Psoas muscle (tissue), 8 donors: ENCODE results near the gene SEZ6L. TPM values are rescaled to one million over a fixed set of nuclear protein-coding genes. Genes with fewer than 3 reads are reported as not detected.

Experiments
- ATAC-seq, 4 donors: fragments of 200-7000 bp; cut with Tn5 transposase; one replicate each; pipeline ENCODE4 v1.9.1; 2020; ENCODE audit warnings: moderate library complexity in 3 of 4, mild to moderate bottlenecking in 2 of 4
- DNase-seq, 2 donors: peaks; one replicate each; pipeline ENCODE4 v3.0.0-alpha.2; 2020
- H3K27ac ChIP-seq: fragments of 200-600 bp; one replicate; pipeline ENCODE4 v1.8.0; 2022
- H3K27me3 ChIP-seq, 3 donors: fragments of 200-600 bp in 1 of 3; one replicate each; pipeline versions ENCODE4 v1.6.1 to v1.8.0; 2013 to 2022; ENCODE audit warnings: low read length in 2 of 3, mild to moderate bottlenecking in 2 of 3, moderate library complexity in 1 of 3; ENCODE audit not compliant: insufficient read depth in 3 of 3
- H3K36me3 ChIP-seq, 2 donors: fragments of 200-600 bp in 1 of 2; one replicate each; pipeline versions ENCODE4 v1.6.1 to v1.8.0; 2013 to 2022; ENCODE audit warnings: low read depth in 1 of 2, mild to moderate bottlenecking in 1 of 2, moderate library complexity in 1 of 2; ENCODE audit not compliant: insufficient read depth in 1 of 2
- H3K4me1 ChIP-seq: fragments of 200-600 bp; one replicate; pipeline ENCODE4 v1.8.0; 2022
- H3K4me3 ChIP-seq: fragments of 200-600 bp; one replicate; pipeline ENCODE4 v1.8.0; 2022; ENCODE audit warnings: mild to moderate bottlenecking
- H3K9me3 ChIP-seq: fragments of 200-600 bp; one replicate; pipeline ENCODE4 v1.8.0; 2022
- CTCF ChIP-seq: fragments of 200-600 bp; IDR thresholded peaks from one replicate; pipeline ENCODE4 v1.8.0; 2022; ENCODE audit warnings: antibody characterized with exemption
- WGBS, 3 donors: extraction: QIAGEN DNeasy Blood & Tissue Kit; methylation state at CpG; one replicate each; pipeline versions ENCODE4 v1.1.6 to v1.1.7; 2013; 5-methylcytosine and 5-hydroxymethylcytosine counted together
- intact Hi-C, 2 donors: fragments of 100-400 bp; cut with DNase I; formaldehyde crosslinking; loops; one replicate each; pipeline versions ENCODE4 v1.11.0 to v1.14.2; 2022
- polyA plus RNA-seq, 3 donors: library from polyadenylated mRNA; stranded (reverse); fragments of 200-250 nt; gene quantifications; one replicate each; pipeline ENCODE4 v1.2.3, GENCODE V29; 2013
- total RNA-seq, 4 donors: library from RNA; stranded (reverse); fragmentation: NEBNext Ultra II Directional in 2 of 4; extraction: Animal tissue kit (Norgen Biotek cat#: 25700) in 2 of 4; gene quantifications; one replicate each; pipeline versions ENCODE4 v1.2.1 to v1.2.4, GENCODE V29; 2021 to 2023
- donor health status: healthy with polysubstance abuse.
- donor health status: DM: no; HTN: no; CAD: no; lungs with moderate emphysema.
- donor health status: Bipolar disorder and iron deficiency.
- donor health status: healthy.
- donor health status: DM: yes; HTN: yes; CAD: no.
- donor health status: DM: no; HTN: no; CAD: no.
- donor health status: DM: no; HTN: no; CAD: no.
- donor health status: DM: yes; HTN: yes; CAD: no.

The SEZ6L gene
- total and polyA plus RNA-seq, 7 donors: 0.04 to 0.06 TPM; not detected in 5

- Histone ChIP-seq H3K4me1 (peaks cover 8% of the 10 kb centered on the region), H3K4me3 (no peak overlapping the region), H3K27ac (peak overlapping the region; percentile 65), H3K9me3 (no peaks in the 10 kb centered on the region), H3K36me3 (no peaks in the 10 kb centered on the region), H3K27me3 (no peaks in the 10 kb centered on the region)
- 29 to 49% (median 30%) methylated on average over 3 of the region's 3 CpGs for WGBS, 3 donors
- no peak for TF ChIP-seq CTCF
- DNase-seq (no peak), ATAC-seq (peak; percentile 49 to 92 (median 77))
- intact Hi-C loops: loop anchor here in 1 of 2 donors (5.0 kb wide), 1 partner anchor 100 kb away; no protein-coding TSS in a partner anchor
Observed at GRCh38 chr22:26362471-26362870, 193.2 kb downstream of the SEZ6L start.

GRCh38 chr22:26364066-26365015, 195.1 kb downstream of the SEZ6L start:
- ATAC-seq: peak; percentile 71 to 83 (median 78)

GRCh38 chr22:26367402-26368245, 198.4 kb downstream of the SEZ6L start:
- Histone ChIP-seq H3K27me3 (peaks cover 0 to 19% (median 4%) of the 10 kb centered on the region in 3 donors), H3K9me3 (no peaks in the 10 kb centered on the region), H3K27ac (no peak overlapping the region), H3K4me1 (no peaks in the 10 kb centered on the region), H3K4me3 (no peak overlapping the region), H3K36me3 (no peaks in the 10 kb centered on the region)
- ATAC-seq (peak in 2 of 4 donors; percentile 41 to 49), DNase-seq (no peak)
- 44% methylated on average over 19 of the region's 19 CpGs for WGBS, 3 donors
- intact Hi-C loops: no loop called here
- peak; percentile 62 for TF ChIP-seq CTCF

More at GRCh38 chr22:26364066-26365015, 195.1 kb downstream of the SEZ6L start:
- Histone ChIP-seq H3K27me3 (peaks cover 0 to 4% (median 0%) of the 10 kb centered on the region in 3 donors), H3K4me3 (no peak overlapping the region), H3K9me3 (no peaks in the 10 kb centered on the region), H3K27ac (no peak overlapping the region), H3K36me3 (no peaks in the 10 kb centered on the region), H3K4me1 (peaks cover 8% of the 10 kb centered on the region)
- 36 to 42% (median 38%) methylated on average over 11 to 12 of the region's 12 CpGs for WGBS, 3 donors
- peak; percentile 26 to 62 for DNase-seq
- TF ChIP-seq CTCF: peak; percentile 69
- intact Hi-C loops: loop anchor here (2.0 to 5.0 kb wide), 2 partner anchors 96 to 98 kb away; no protein-coding TSS in a partner anchor

- intact Hi-C loops: no loop called here
- H3K9me3 ChIP-seq: no peaks in the 10 kb centered on the region
- WGBS, 3 donors: 90 to 95% (median 91%) methylated on average over 4 of the region's 4 CpGs
- H3K27ac ChIP-seq: no peak overlapping the region
- no peaks in the 10 kb centered on the region for H3K4me1 ChIP-seq
- no peak for TF ChIP-seq CTCF
- H3K36me3 ChIP-seq: no peaks in the 10 kb centered on the region
- DNase-seq (no peak), ATAC-seq (no peak)
- no peak overlapping the region for H3K4me3 ChIP-seq
- H3K27me3 ChIP-seq: peaks cover 2 to 66% (median 14%) of the 10 kb centered on the region in 3 donors
Observed at GRCh38 chr22:26372890-26373289, 203.6 kb downstream of the SEZ6L start.
